Transverse colon (tissue), 3 donors: ENCODE data around the gene QRFP.

Source experiments
- EP300 ChIP-seq: sonication (generic); formaldehyde crosslinking; IDR thresholded peaks from one replicate; pipeline ENCODE4 v1.6.1; 2017; ENCODE audit warnings: antibody characterized with exemption, low read depth
- POLR2A ChIP-seq: fragments of 450-650 bp; IDR thresholded peaks from one replicate; pipeline ENCODE4 v1.6.1; 2016; ENCODE audit warnings: antibody characterized with exemption, mild to moderate bottlenecking, moderate library complexity
- TF ChIP-seq, protein P1 (sequence below), 5 experiments: fragments of 200-600 bp in 3 of 5; fragments of 450-650 bp in 2 of 5; sonication (generic) in 3 of 5; IDR thresholded peaks; 1 replicate in 2 of 5; 2 replicates in 3 of 5; pipeline ENCODE4 v1.5.1; 2016 to 2017; ENCODE audit warnings: antibody characterized with exemption in 5 of 5, inconsistent platforms in 3 of 5, mild to moderate bottlenecking in 2 of 5, moderate library complexity in 1 of 5

DNA sequence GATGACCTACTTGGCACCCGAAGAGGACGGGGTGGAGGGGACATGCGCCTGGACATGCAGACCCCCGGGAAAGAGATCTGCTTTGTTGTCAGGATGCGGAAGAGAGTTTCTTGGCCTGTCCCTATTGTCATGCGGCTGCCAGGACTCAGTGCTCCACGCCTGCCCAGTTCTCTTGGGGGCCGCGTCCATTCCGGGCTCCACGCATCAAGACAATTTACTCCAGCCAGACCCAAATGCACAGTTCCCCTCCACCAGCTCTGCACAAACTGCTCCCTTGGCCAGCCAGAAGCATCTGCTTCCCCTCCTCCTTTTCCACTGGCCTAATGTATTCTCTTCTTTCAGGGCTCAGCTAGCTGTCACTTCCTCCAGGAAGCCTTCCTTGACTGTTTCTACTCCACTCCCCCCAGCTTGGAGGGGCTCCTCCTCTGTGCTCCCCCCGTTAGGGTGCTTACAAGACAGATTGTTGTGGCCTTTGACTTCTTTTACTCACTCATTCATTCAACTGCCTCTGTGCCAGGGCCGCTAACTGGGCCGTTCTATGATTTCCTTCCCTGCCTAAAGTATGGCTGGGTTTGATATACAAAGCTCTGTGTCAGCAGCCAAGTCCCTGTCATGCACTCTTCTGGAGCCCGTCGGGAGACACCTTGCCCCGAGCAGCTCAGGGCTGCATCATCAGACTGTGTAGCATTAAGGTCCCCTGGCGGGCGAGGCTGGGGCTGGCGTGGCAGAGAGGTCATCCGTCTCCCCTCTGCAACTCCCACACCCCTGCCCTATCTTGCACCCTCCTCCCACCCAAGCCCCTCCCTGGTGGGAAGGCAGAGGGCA is 35.9 kb upstream of the QRFP start:
- TF ChIP-seq, protein P1, sequence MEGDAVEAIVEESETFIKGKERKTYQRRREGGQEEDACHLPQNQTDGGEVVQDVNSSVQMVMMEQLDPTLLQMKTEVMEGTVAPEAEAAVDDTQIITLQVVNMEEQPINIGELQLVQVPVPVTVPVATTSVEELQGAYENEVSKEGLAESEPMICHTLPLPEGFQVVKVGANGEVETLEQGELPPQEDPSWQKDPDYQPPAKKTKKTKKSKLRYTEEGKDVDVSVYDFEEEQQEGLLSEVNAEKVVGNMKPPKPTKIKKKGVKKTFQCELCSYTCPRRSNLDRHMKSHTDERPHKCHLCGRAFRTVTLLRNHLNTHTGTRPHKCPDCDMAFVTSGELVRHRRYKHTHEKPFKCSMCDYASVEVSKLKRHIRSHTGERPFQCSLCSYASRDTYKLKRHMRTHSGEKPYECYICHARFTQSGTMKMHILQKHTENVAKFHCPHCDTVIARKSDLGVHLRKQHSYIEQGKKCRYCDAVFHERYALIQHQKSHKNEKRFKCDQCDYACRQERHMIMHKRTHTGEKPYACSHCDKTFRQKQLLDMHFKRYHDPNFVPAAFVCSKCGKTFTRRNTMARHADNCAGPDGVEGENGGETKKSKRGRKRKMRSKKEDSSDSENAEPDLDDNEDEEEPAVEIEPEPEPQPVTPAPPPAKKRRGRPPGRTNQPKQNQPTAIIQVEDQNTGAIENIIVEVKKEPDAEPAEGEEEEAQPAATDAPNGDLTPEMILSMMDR (IDR thresholded peaks at IDR 0.05), result no peak
- TF ChIP-seq POLR2A (no peak), EP300 (no peak)
